GM12878 (cell line): Measurements from ENCODE around the gene HUS1. TPM values are rescaled to one million over a fixed set of nuclear protein-coding genes. Genes with fewer than 3 reads are reported as not detected.

Experiments used
- ATAC-seq: fragments of 200-7000 bp; cut with Tn5 transposase; 3 replicates; pipeline ENCODE4 v1.9.1; 2020; ENCODE audit warnings: mild to moderate bottlenecking, moderate library complexity
- BruUV-seq: library from RNA; stranded (reverse); fragments of 400-500 nt; replicated peaks from 2 replicates; lab custom pipeline; 2021; lab: Mats Ljungman, UMichigan
- CTCF ChIA-PET: fragments of 300-600 bp; sonication (Branson Sonifier 250); formaldehyde crosslinking; extraction: SDS; loops from one replicate; lab custom pipeline; 2021; ENCODE audit warnings: inconsistent platforms; lab: Yijun Ruan, JAX
- POLR2A ChIA-PET: fragments of 350-600 bp; formaldehyde crosslinking; extraction: SDS; loops from one replicate; lab custom pipeline; 2021; ENCODE audit warnings: inconsistent platforms; lab: Charles Lee
- RAD21 ChIA-PET: fragments of 300-600 bp; sonication (Branson Sonifier 250); formaldehyde crosslinking; loops from one replicate; lab custom pipeline; 2023; ENCODE audit warnings: antibody characterized with exemption; ENCODE audit not compliant: unreplicated experiment; lab: Charles Lee
- SMC1A ChIA-PET: fragments of 300-600 bp; sonication (Branson Sonifier 250); formaldehyde crosslinking; loops from one replicate; lab custom pipeline; 2023; ENCODE audit not compliant: unreplicated experiment, uncharacterized antibody; lab: Charles Lee
- DNase-seq: peaks from one replicate; pipeline ENCODE4 v3.0.0-alpha.2; 2011; ENCODE audit warnings: low read depth, low spot score
- FAIRE-seq: peaks from 3 replicates; lab custom pipeline; 2011; peaks lifted over from hg19 to GRCh38; lab: Jason Lieb, UNC
- H2AFZ ChIP-seq: 2 replicates; pipeline ENCODE4 v1.6.0; 2011; ENCODE audit warnings: low read depth, low read length, control low read depth; ENCODE audit not compliant: control insufficient read depth
- H3K27ac ChIP-seq: 2 replicates; pipeline ENCODE4 v1.5.1; 2011; ENCODE audit warnings: control low read depth; ENCODE audit not compliant: control insufficient read depth, insufficient read depth
- H3K27me3 ChIP-seq, 2 experiments: replicated peaks in 1 of 2; 2 replicates each; pipeline versions ENCODE4 v1.6.0 to v1.6.1; 2011; ENCODE audit warnings: low read length in 1 of 2; ENCODE audit not compliant: control insufficient read depth in 2 of 2, insufficient read depth in 2 of 2
- H3K36me3 ChIP-seq, 2 experiments: 2 replicates each; pipeline ENCODE4 v1.5.1; 2011; ENCODE audit warnings: low read length in 1 of 2; ENCODE audit not compliant: control insufficient read depth in 2 of 2, insufficient read depth in 2 of 2
- H3K4me1 ChIP-seq: 2 replicates; pipeline ENCODE4 v1.6.1; 2011; ENCODE audit warnings: mild to moderate bottlenecking, low read length, moderate library complexity, mixed read lengths; ENCODE audit not compliant: control insufficient read depth, insufficient read depth
- H3K4me2 ChIP-seq: 2 replicates; pipeline ENCODE4 v1.6.0; 2011; ENCODE audit warnings: control low read depth; ENCODE audit not compliant: control insufficient read depth, insufficient read depth
- H3K4me3 ChIP-seq: fragments of 200-600 bp; sonication (generic); 2 replicates; pipeline ENCODE4 v1.5.1; 2016
- H3K79me2 ChIP-seq: 2 replicates; pipeline ENCODE4 v1.6.0; 2011; ENCODE audit warnings: low read length; ENCODE audit not compliant: control insufficient read depth, insufficient read depth
- H3K9ac ChIP-seq: 2 replicates; pipeline ENCODE4 v1.8.0; 2011; ENCODE audit warnings: low read length, control low read depth, mixed read lengths; ENCODE audit not compliant: control insufficient read depth, insufficient read depth
- H3K9me3 ChIP-seq: replicated peaks from 3 replicates; pipeline ENCODE4 v1.5.1; 2011; ENCODE audit warnings: mild to moderate bottlenecking, low read length; ENCODE audit not compliant: control insufficient read depth, insufficient read depth
- H4K20me1 ChIP-seq: 2 replicates; pipeline ENCODE4 v1.6.0; 2011; ENCODE audit not compliant: control insufficient read depth, insufficient read depth
- EZH2 ChIP-seq: IDR thresholded peaks from 2 replicates; pipeline ENCODE4 v1.6.1; 2012; ENCODE audit warnings: low read depth, mild to moderate bottlenecking, control low read depth, inconsistent platforms, low read length, borderline replicate concordance; ENCODE audit not compliant: control insufficient read depth
- MAX ChIP-seq: IDR thresholded peaks from 2 replicates; pipeline ENCODE4 v1.6.1; 2012; ENCODE audit warnings: low read depth, low read length, improper control_type of control experiment
- MEF2B ChIP-seq: fragments of 450-650 bp; IDR thresholded peaks from 2 replicates; pipeline ENCODE4 v1.6.1; 2018; ENCODE audit warnings: mild to moderate bottlenecking, moderate library complexity; ENCODE audit not compliant: partially characterized antibody, poor library complexity, severe bottlenecking
- POLR2A ChIP-seq: IDR thresholded peaks from 2 replicates; pipeline ENCODE4 v1.6.1; 2011; ENCODE audit warnings: low read depth, mild to moderate bottlenecking, low read length
- SMAD5 ChIP-seq: IDR thresholded peaks from 2 replicates; pipeline ENCODE4 v1.6.1; 2016; ENCODE audit warnings: antibody characterized with exemption, low read depth
- USF1 ChIP-seq: IDR thresholded peaks from 2 replicates; pipeline ENCODE4 v1.6.1; 2011; ENCODE audit warnings: borderline replicate concordance, low read depth, mild to moderate bottlenecking, moderate library complexity, mixed read lengths, low read length; ENCODE audit not compliant: insufficient read depth; ENCODE audit errors: extremely low read length
- ZNF217 ChIP-seq: fragments of 450-650 bp; IDR thresholded peaks from 2 replicates; pipeline ENCODE4 v1.6.1; 2017; ENCODE audit warnings: antibody characterized with exemption, mild to moderate bottlenecking
- ZNF274 ChIP-seq: IDR thresholded peaks from one replicate; pipeline ENCODE4 v1.8.0; 2011; ENCODE audit not compliant: insufficient read length, insufficient read depth
- ZSCAN29 ChIP-seq: fragments of 450-650 bp; IDR thresholded peaks from 2 replicates; pipeline ENCODE4 v1.6.1; 2017; ENCODE audit warnings: mild to moderate bottlenecking, moderate library complexity
- whole genome bisulfite sequencing: methylation state at CpG from one replicate; pipeline ENCODE4 v1.1.6; 2016; ENCODE audit warnings: low lambda C conversion rate; ENCODE audit not compliant: insufficient replicate concordance, insufficient coverage; ENCODE audit errors: missing lambda C conversion rate; 5-methylcytosine and 5-hydroxymethylcytosine counted together
- in situ Hi-C: fragments of 300-500 bp; cut with MboI; formaldehyde crosslinking; loops from 9 replicates; pipeline ENCODE4 v1.14.3; 2018; ENCODE audit warnings: mixed read lengths
- intact Hi-C: fragments of 100-400 bp; cut with micrococcal nuclease; formaldehyde crosslinking; loops from one replicate; pipeline ENCODE4 v1.14.2; 2022; ENCODE audit not compliant: unreplicated experiment
- polyA plus RNA-seq, 11 experiments: library from polyadenylated mRNA; depleted of rRNA in 4 of 11; unstranded in 6 of 11; stranded (reverse) in 5 of 11; fragments of >200 nt; fragmentation: Nextera tagmentation in 4 of 11; fragmentation: Illumina TruSeq in 1 of 11; extraction: Ambion mirVana in 4 of 11; extraction: Trizol in 1 of 11; gene quantifications; 1 replicate in 1 of 11; 2 replicates in 10 of 11; pipeline versions ENCODE4 v1.2.1 to v1.2.3, GENCODE V29; 2011 to 2016; ENCODE audit warnings: inconsistent platforms in 2 of 11, missing spikeins in 2 of 11, low read depth in 1 of 11
- total RNA-seq, 4 experiments: library from RNA; depleted of rRNA in 3 of 4; stranded (reverse); fragments of >200 nt in 3 of 4; fragmentation: Illumina TruSeq in 1 of 4; extraction: Trizol in 1 of 4; gene quantifications; 2 replicates each; pipeline versions ENCODE4 v1.2.1 to v1.2.3, GENCODE V29; 2013 to 2021

The HUS1 gene
- total and polyA plus RNA-seq, 10 of the 15 experiments (the other 5 are each of a cell fraction or from before 2014, with no cell fraction given), result 10.4 to 35.5 (median 22.6) TPM

- TF ChIP-seq ZNF274, result no peak
- no peak for TF ChIP-seq SMAD5
- TF ChIP-seq POLR2A, result 0 out of 2 replicates have a peak, but pooled peaks have one; percentile 22
- FAIRE-seq, result no peak
- Histone ChIP-seq H3K79me2 (no peaks in the 10 kb centered on the region), H3K9ac (no peak overlapping the region), H3K27me3 (no peaks in the 10 kb centered on the region), H3K27ac (no peak overlapping the region), H3K36me3 (peaks cover 12 to 25% of the 10 kb centered on the region in 2 experiments), H3K9me3 (no peaks in the 10 kb centered on the region), H3K4me3 (no peak overlapping the region), H4K20me1 (no peaks in the 10 kb centered on the region), H3K4me2 (no peak overlapping the region), H2AFZ (no peak overlapping the region), H3K4me1 (peaks cover 5% of the 10 kb centered on the region)
- BruUV-seq, result no TSS peak
- in situ Hi-C loops, result no loop called here
- intact Hi-C loops, result no loop called here
- 100% methylated on average over 5 of the region's 5 CpGs for WGBS
- no peak for ATAC-seq
- SMC1A ChIA-PET, result interaction anchor here (1.5 to 2.1 kb wide), 2 partner anchors 8 to 145 kb away, joined by 4 to 5 read pairs; no protein-coding TSS in a partner anchor
- DNase-seq, result no peak
- RAD21 ChIA-PET, result interaction anchor here (1.1 kb wide), 1 partner anchor 20 kb away, joined by 3 read pairs; no protein-coding TSS in a partner anchor
- CTCF ChIA-PET, result interaction anchor here (2.8 kb wide), 1 partner anchor 21 kb away, joined by 10 read pairs; no protein-coding TSS in a partner anchor
- POLR2A ChIA-PET, result no interaction called here
Observed at GRCh38 chr7:47965456-47965855, 14.0 kb downstream of the HUS1 start.

GRCh38 chr7:47962262-47962661, 17.2 kb downstream of the HUS1 start:
- CTCF ChIA-PET, result no interaction called here
- Histone ChIP-seq H2AFZ (no peak overlapping the region), H3K4me2 (no peak overlapping the region), H3K9me3 (no peaks in the 10 kb centered on the region), H3K27ac (no peak overlapping the region), H3K36me3 (peaks cover 11 to 13% of the 10 kb centered on the region in 2 experiments), H3K4me3 (no peak overlapping the region), H3K9ac (no peak overlapping the region), H4K20me1 (no peaks in the 10 kb centered on the region), H3K79me2 (no peaks in the 10 kb centered on the region)
- intact Hi-C loops (no loop called here), in situ Hi-C loops (no loop called here)
- 85% methylated on average over 3 of the region's 3 CpGs for WGBS
- RAD21 ChIA-PET, result interaction anchor here (1.0 kb wide), 1 partner anchor 17 kb away, joined by 5 read pairs; no protein-coding TSS in a partner anchor
- no TSS peak for BruUV-seq
- SMC1A ChIA-PET, result no interaction called here
- POLR2A ChIA-PET, result interaction anchor here (1.2 kb wide), 1 partner anchor 12 kb away, joined by 3 read pairs; no protein-coding TSS in a partner anchor
- DNase-seq (no peak), ATAC-seq (no peak)
- TF ChIP-seq ZNF217 (no peak), MAX (no peak), MEF2B (no peak), ZSCAN29 (no peak), EZH2 (no peak), USF1 (no peak)
- TF ChIP-seq, all 136 proteins: peak for 0
- Histone ChIP-seq H3K27me3 (no peaks in the 10 kb centered on the region), H3K4me1 (no peaks in the 10 kb centered on the region)
- FAIRE-seq, result no peak
